GM18526 (cell line): ENCODE measurements around the gene HOXA9.

Source experiments
- POLR2A ChIP-seq: IDR thresholded peaks from 3 replicates; pipeline ENCODE4 v1.6.1; 2011; ENCODE audit not compliant: insufficient read length; ENCODE audit errors: extremely low read depth

Gene HOXA9

DNA sequence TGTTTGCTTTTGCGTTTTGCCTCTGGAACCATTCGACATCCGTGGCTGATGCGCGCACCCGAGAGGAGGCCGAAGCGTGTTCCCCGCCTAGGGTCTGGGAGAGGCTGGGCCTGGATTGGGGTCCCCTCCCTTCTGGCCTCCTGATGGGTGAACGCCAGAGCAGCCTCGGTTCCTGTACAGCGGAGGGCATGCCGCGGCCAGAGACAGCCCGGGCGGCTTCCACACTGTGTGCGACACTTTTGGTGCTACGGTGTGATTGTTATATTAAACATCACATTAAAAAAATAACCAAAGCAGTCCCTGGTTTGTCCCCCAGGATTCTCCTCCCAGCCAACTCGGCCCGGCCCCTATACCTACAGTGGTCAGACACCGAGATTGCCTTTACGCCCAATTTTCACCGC lies 5.2 kb downstream of the HOXA9 start:
- no peak for TF ChIP-seq POLR2A

DNA sequence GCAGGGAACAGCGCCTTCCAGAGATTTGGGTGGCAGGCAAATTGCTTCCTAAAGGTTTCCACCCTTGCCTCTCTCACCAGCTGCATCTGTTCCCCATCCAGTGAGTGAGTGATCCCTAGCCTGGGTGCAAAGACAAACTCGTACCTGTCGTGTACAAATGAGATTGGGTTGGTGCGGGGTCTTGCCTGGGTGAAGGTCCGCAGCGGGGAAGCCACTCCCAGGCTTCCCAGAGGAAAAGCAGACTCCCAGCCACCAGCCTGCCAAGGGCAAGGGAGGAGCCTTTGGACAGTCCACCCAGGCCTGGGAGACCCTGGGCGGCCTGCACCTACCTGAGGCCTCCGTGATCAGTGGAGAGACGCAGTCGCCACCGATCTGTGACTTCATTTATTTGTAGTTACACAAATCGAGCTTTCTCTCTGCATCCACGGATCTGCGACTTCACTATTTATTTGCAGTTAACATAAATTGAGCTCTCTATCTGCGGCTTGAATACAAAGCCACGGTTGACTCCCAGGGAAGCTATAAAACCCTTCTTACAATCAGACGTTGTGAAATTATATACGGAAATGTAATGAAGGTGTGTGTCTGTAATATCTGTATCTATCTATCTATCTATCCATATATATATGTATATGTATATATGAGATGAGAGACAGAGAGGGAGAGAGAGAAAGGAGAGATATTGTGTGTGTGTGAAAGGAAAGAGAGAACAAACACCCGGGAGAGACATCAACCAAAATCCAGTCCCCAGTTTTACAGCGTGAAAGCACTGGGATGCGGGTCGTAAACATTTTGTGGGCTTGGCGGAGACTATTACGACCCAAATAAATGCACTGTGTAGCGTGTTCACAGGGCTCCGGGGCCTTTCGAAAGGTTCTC lies 5.8 kb downstream of the HOXA9 start:
- no peak for TF ChIP-seq POLR2A

DNA sequence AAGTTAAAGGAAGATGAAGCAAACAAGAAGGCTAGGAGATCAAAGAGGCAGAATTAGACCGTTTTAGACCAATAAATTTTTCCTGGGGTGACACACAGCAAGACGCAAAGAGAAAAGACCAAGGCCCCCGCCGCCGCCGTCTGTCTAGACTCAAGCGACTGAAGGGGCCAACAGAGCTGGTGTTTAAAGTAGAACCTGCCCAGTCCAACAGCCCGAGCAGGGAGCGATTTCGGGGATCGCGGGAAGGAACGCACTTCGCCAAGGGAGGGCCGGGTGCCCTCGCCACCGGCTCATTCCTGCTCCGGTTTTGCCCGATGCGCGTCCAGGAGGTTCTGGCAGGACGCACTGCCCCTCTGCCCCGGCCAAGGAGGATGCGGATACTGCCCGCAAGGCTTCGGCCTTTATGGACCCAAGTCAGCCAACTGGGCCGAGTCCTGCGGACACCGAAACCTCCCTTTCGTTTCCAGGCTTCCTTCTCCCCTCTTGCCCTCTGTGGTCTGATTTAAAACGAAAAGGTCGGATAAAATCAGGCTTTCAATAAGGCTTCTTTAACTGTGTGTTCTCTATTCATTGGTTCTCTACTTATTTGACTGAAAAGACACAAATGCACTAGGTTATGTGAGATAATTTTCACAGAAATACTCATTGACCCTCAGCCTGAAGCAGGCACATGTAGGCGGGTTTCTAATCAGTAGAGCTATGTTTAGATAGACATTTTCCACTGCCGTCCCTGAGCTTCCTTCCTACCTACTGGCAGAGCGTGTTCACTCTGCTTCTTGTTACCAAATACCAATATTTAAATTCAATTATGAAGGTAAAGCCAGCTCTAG lies 6.7 kb downstream of the HOXA9 start:
- TF ChIP-seq POLR2A: no peak

DNA sequence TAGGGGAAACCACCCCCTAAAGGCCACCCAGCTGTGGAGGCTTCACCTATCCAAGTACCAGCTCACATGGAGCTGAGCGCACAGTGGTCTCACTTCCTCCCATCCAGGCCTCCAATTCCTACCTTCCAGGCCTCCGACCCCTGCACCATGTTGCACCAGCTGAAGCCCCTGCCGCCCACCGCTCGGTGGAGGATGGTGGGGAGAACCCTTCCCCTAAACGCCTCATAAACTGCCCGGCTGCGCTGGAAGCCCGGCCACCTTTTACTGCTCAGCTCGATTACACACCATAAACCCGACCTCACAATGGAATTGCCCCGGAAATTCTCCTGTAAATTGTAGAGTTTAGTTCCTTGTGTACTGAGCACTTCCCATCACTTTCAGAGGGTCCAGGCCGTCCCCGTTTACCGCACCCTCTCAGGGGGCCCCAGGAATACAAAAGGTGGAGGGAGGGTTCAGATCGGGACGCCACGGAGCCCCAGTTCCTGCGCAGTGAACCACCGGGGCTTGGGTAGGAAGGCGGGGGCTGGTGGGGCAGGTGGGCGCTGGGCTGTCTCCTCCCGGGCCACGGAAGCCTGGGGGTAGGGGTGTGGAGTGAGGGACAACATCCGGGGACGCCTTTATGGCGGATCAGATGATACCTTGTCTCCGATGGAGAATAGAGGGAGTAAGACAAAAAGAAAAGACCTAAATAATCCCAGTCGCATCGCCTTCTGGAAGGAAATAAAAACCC lies 7.5 kb downstream of the HOXA9 start:
- TF ChIP-seq POLR2A: no peak

DNA sequence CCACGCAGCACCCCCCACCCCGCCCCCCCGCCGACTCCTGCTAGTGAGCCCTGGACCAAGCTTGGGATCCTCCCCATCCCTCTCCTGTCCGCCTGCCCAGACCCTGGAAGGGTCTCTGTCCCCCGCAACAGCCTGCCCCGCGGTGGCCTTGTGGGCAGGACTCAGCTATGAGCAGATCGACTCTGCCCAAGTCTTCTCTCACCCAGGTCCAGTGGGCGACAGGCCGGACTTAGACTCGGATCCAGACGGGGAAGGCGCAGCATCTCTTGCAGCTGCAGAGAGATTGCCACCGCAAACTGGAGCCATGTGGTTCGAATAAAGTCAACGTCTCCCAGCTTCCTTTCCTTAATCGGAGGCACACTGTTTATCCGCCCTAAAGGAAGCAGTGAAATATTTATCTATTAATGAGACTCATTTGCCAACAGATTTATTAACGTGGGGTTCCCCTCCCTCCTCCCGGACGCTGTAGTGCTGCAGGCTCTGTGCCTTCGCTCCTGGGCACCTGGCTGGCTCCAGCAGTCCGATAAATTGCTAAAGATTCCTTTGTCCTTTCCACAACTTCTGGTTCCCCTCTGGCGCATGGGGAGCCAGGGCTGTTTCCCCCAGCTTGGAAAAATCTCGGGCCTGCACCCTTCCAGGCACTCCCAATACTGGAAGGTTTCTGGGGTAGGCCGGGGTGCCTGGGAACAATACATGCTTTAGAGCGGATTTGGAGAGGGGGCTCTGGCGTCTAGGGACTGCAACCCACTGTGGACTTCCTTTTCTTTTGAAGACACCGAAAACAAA lies 8.2 kb downstream of the HOXA9 start:
- no peak for TF ChIP-seq POLR2A

DNA sequence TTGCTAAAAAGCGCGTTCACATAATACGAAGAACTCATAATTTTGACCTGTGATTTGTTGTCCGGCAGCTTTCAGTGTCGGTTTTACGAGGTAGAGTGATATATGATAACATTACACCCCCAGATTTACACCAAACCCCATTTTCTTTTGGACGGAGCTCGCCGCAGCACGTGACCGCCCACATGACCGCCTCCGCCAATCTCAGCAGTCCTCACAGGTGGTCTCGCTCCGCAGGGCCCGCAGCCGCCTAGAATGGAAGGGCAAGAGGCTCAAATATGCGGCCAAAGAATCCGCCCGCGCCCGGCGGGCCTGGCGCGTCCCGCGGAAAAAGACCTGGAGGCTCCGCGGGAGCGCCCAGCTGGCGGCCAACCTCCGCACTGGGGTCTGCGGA lies 8.8 kb downstream of the HOXA9 start, which contains the start of gene HOXA7:
HOXA7 (minus strand) TSS at position 168 of the 391 bp plus-strand sequence; CDS start at position 38, 130 bp downstream.
- TF ChIP-seq POLR2A: no peak

DNA sequence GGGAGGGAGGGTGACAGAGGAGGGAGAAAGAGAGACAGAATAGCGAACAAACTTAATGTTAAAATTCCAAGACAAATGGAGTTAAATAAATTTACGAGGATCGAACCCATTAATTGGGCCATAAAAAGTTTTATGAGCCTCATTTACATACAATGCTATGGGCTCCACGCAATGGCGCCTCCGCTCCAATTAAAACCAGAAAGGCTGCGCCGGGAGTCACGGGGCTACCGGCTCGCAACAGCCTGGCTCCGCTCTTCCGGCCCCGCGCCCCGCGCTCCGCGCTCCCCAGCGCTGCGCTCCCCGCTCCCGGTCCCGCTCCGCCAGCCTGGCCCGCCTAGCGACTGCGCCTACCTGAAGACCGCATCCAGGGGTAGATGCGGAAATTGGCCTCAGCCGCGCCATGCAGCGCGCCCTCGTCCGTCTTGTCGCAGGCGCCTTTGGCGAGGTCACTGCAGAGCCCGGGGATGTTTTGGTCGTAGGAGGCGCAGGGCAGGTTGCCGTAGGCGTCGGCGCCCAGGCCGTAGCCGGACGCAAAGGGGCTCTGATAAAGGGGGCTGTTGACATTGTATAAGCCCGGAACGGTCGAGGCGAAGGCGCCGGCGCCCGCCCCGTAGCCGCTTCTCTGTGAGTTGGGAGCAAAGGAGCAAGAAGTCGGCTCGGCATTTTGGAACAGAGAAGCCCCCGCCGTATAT lies 9.4 kb downstream of the HOXA9 start:
- TF ChIP-seq POLR2A: no peak

DNA sequence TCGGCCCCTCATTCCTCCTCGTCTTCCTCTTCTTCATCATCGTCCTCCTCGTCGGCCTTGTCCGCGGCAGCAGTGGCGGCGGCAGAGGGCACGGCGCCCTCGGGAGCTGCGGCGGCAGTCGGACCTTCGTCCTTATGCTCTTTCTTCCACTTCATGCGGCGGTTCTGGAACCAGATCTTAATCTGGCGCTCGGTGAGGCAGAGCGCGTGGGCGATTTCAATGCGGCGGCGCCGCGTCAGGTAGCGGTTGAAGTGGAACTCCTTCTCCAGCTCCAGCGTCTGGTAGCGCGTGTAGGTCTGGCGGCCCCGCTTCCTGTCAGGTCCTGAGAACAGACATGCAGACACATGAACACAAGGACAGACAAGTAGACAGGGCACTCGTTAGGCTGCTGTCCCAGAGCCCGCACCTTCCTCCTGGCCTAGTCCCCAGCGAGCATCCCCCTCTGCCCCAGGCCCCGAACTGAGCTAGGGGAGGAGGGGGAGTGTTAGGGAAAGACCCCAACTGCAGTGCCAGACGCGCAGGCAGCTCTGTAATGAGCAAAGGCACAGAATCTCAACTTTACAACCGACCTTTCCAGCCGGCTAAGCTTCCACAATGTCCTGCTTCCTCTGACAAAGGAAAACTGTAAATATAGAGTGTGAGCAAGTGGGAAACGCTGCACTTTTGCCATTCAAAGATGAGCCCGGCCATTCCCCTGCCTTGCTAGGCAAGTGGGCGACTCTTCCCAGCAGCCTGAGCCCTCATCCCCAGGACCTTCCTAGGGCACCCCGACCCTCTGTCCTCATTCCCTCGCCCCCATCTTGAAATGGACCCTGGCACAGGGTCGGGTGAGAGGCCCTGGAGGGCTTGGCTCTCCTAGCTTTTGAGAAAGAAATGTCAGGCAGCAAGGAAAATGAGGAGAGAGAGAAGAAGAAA lies 10.2 kb downstream of the HOXA9 start:
- TF ChIP-seq POLR2A: no peak

DNA sequence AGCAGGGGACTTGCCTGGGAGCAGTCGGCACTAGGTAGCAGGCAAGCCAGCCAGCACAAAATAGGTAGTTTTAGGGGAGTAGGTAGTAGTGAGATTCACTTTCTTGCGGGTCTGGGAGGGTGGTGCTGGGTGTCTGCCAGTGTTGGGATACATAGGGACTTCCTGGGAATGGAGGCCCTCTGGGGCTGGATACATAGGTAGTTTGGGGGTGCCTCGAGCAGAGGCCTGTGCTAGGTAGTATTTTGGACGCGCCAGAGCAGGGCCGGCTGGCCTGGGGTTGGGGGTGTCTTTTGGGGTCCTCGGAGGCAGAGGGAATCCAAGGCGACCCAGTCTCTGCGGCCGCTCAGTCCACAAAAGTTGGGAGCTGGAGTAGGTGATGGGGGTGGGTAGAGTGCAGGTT lies 11.0 kb downstream of the HOXA9 start:
- TF ChIP-seq POLR2A: no peak

DNA sequence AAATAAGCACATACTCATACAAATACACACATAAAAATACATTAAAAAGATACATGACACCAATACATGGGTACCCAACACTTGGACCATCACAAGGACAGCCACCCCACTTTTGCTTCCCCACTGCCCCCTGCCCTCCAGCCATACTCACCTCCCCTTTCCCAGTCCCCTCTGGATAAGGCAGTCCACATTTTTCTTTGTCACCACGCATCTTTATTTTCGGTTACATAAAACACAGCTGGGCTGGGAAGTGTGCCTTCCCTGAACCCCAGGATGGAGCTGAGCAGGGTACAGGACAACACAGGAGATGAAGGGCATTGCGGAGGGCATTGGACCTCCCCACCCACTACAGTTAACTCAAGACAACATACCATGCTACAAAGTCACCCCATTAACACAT lies 11.8 kb downstream of the HOXA9 start:
- TF ChIP-seq POLR2A: no peak

DNA sequence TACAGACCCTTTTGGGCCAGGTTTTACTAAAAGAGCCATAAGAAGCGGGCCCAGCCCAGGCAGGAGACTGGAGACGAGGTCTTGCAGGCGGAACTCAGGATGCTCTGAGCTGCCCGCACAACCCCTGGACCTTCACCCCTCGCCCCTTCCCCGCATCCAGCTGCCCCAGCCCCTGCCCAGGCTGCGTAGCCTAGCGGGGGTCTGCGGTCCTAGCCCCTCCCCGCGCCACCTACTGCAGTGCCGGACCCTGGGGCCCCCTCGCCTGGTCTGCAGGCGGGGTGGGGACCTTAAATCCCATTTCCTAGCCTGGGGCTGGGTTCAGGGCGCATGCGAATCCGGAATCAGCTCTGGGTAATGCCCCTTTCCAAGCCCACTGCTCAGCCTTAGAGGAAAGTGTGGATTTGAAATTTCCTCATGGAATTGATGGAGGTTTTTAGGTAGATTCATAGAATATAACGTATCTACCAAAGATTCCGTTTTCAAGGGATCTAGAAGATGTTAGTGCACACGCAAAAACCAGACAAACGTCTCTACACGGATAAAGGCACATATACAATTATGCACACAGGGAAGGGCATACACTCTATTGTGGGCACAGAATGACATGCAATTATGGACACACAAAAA lies 12.4 kb downstream of the HOXA9 start:
- TF ChIP-seq POLR2A: no peak

DNA sequence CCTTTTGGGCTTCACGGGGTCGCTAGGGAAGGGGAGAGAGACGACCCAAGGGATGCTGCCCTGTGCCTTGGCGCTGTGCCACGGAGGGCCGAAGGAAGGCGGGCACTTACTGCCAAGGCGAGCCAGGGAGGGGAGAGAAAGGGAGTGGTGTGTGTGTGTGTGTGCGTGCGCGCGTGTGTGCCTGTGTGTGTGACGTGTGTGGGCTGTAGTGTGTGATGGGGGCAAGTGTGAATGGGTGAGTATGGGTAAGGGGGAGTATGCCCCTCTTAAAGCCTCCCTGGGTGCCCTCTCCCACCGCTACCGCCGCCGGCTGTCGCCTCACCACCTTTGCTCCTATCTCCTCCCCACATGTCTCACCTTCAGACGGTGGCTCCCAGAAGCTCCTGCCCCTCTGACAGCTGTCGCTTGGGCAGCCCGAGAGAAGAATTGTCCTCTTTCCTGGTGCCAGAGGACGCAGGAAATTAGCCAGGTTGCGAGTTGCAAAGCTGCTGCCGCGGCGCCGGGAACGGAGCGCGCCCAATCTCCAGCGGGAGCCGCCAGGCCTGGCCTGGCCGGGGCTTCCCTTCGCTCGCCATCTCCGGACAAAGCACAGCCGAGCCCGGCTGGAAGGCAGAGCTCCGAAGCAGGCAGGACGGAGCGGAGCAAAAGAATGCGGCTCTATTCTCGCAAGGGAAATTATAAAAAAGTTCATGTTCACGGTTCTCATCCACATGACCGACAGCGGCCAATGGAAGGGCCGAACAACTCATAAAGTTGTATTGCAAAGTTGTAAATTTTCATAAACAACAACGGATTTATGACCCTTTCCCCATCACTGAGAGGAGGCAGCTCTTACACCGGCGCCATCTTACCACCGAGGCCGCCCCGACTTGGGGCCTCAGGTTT lies 13.2 kb downstream of the HOXA9 start, which contains the start of gene HOXA3:
HOXA3 (minus strand) TSS at position 653 of the 885 bp plus-strand sequence. CDS start 41,943 bp downstream, outside the sequence.
- no peak for TF ChIP-seq POLR2A
